ENCODE data around the gene LHCGR. TPM values are rescaled to one million over a fixed set of nuclear protein-coding genes. Genes with fewer than 3 reads are reported as not detected.
A peak's percentile ranks its signal among the peaks of the same experiment; 100 is the strongest.

The LHCGR gene
- total RNA-seq: not detected
- not detected for polyA plus RNA-seq

GRCh38 chr2:48755473-48755872 is at the start of gene LHCGR:
LHCGR (minus strand) TSS chr2:48755724; CDS start chr2:48755671, 53 bp downstream.
- no peak for TF ChIP-seq CTCF (IDR thresholded peaks at IDR 0.05)
- H3K27me3 ChIP-seq: no peaks in the 10 kb centered on the region
- DNase-seq: peak in 2 of 6 donors; percentile 61 to 63
- 1 to 3% methylated on average over 27 to 37 of the region's 37 CpGs for WGBS, 2 donors
- peak in 1 of 4 donors; percentile 52 for ATAC-seq
- no peak for FAIRE-seq
- no peaks in the 10 kb centered on the region for H3K36me3 ChIP-seq
- H3K9me3 ChIP-seq: no peaks in the 10 kb centered on the region
- H3K27ac ChIP-seq: no peak within 1 kb of the TSS
- intact Hi-C loops (cut with DNase I): no loop called here
- no peaks in the 10 kb centered on the region for H3K4me1 ChIP-seq
- H3K4me3 ChIP-seq: no peak within 1 kb of the TSS

GRCh38 chr2:48799601-48800000 is 44.1 kb upstream of the LHCGR start:
- ATAC-seq: no peak
- no peak for TF ChIP-seq CTCF (IDR thresholded peaks at IDR 0.05)
- WGBS, 2 donors: 35 to 37% methylated on average over 6 of the region's 6 CpGs
- H3K4me3 ChIP-seq: no peak overlapping the region
- H3K36me3 ChIP-seq: no peaks in the 10 kb centered on the region
- intact Hi-C loops (cut with DNase I): no loop called here
- H3K9me3 ChIP-seq: no peaks in the 10 kb centered on the region
- no peak for FAIRE-seq
- no peak for DNase-seq
- no peaks in the 10 kb centered on the region for H3K27me3 ChIP-seq
- H3K27ac ChIP-seq: no peak overlapping the region
- H3K4me1 ChIP-seq: no peaks in the 10 kb centered on the region

- intact Hi-C loops (cut with DNase I): no loop called here
- ATAC-seq (no peak), FAIRE-seq (no peak), DNase-seq (no peak)
- H3K27me3 ChIP-seq: no peaks in the 10 kb centered on the region
- WGBS, 2 donors: 40 to 46% methylated on average over 2 of the region's 2 CpGs
- no peak for TF ChIP-seq CTCF (IDR thresholded peaks at IDR 0.05)
- no peaks in the 10 kb centered on the region for H3K36me3 ChIP-seq
- no peak overlapping the region for H3K27ac ChIP-seq
- H3K9me3 ChIP-seq: no peaks in the 10 kb centered on the region
- no peak overlapping the region for H3K4me3 ChIP-seq
- H3K4me1 ChIP-seq: no peaks in the 10 kb centered on the region
Observed at GRCh38 chr2:48795065-48795464, 39.5 kb upstream of the LHCGR start.

GRCh38 chr2:48793671-48794070 is 38.1 kb upstream of the LHCGR start:
- Histone ChIP-seq H3K9me3 (no peaks in the 10 kb centered on the region), H3K27me3 (no peaks in the 10 kb centered on the region), H3K27ac (no peak overlapping the region), H3K4me1 (no peaks in the 10 kb centered on the region), H3K4me3 (no peak overlapping the region), H3K36me3 (no peaks in the 10 kb centered on the region)
- TF ChIP-seq CTCF (IDR thresholded peaks at IDR 0.05): no peak
- WGBS, 2 donors: 41 to 53% methylated on average over 5 of the region's 5 CpGs
- ATAC-seq (no peak), DNase-seq (no peak), FAIRE-seq (no peak)
- intact Hi-C loops (cut with DNase I): no loop called here

GRCh38 chr2:48792030-48792429 is 36.5 kb upstream of the LHCGR start:
- intact Hi-C loops (cut with DNase I): no loop called here
- ATAC-seq: no peak
- Histone ChIP-seq H3K36me3 (no peaks in the 10 kb centered on the region), H3K4me1 (no peaks in the 10 kb centered on the region), H3K27me3 (no peaks in the 10 kb centered on the region), H3K9me3 (no peaks in the 10 kb centered on the region), H3K4me3 (no peak overlapping the region), H3K27ac (no peak overlapping the region)
- no peak for DNase-seq
- no peak for FAIRE-seq
- 65 to 72% methylated on average over 3 of the region's 3 CpGs for WGBS, 2 donors
- no peak for TF ChIP-seq CTCF (IDR thresholded peaks at IDR 0.05)

Data from pancreas (tissue), 10 donors.